Panc1 (cell line): ENCODE data around the gene NOXO1. TPM values are rescaled to one million over a fixed set of nuclear protein-coding genes. Genes with fewer than 3 reads are reported as not detected.
A peak's percentile ranks its signal among the peaks of the same experiment; 100 is the strongest.

ENCODE experiments used
- ATAC-seq: fragments of 200-7000 bp; cut with Tn5 transposase; 2 replicates; pipeline ENCODE4 v1.9.1; 2020; ENCODE audit warnings: mild to moderate bottlenecking, moderate library complexity
- BruUV-seq: library from RNA; stranded (reverse); fragments of 400-500 nt; replicated peaks from 2 replicates; lab custom pipeline; 2021; lab: Mats Ljungman, UMichigan
- CTCF ChIA-PET: fragments of 300-600 bp; sonication (Branson Sonifier 250); formaldehyde crosslinking; loops from one replicate; lab custom pipeline; 2022; ENCODE audit warnings: antibody characterized with exemption; lab: Charles Lee
- POLR2A ChIA-PET: fragments of 300-600 bp; sonication (Branson Sonifier 250); formaldehyde crosslinking; loops from one replicate; lab custom pipeline; 2022; ENCODE audit warnings: antibody characterized with exemption; lab: Charles Lee
- DNase-seq: peaks from one replicate; pipeline ENCODE4 v3.0.0-alpha.2; 2010; ENCODE audit warnings: low read depth, low spot score
- H3K27ac ChIP-seq: 2 replicates; pipeline ENCODE4 v1.5.1; 2011; ENCODE audit warnings: mild to moderate bottlenecking, low read length, inconsistent platforms
- H3K27me3 ChIP-seq: fragments of 200-500 bp; sonication (Bioruptor generic); 2 replicates; pipeline ENCODE4 v1.6.0; 2014; ENCODE audit warnings: low read length, inconsistent platforms; ENCODE audit not compliant: control insufficient read depth, insufficient read depth
- H3K36me3 ChIP-seq: fragments of 200-500 bp; sonication (Bioruptor generic); 2 replicates; pipeline ENCODE4 v1.5.1; 2014; ENCODE audit warnings: inconsistent platforms, mild to moderate bottlenecking, low read length, moderate library complexity; ENCODE audit not compliant: control insufficient read depth, insufficient read depth
- H3K4me1 ChIP-seq: 2 replicates; pipeline ENCODE4 v1.5.1; 2011; ENCODE audit warnings: inconsistent platforms, mild to moderate bottlenecking, low read length, moderate library complexity; ENCODE audit not compliant: control insufficient read depth, insufficient read depth
- H3K4me3 ChIP-seq, 2 experiments: 2 replicates each; pipeline ENCODE4 v1.5.1; 2011 to 2012; ENCODE audit warnings: low read depth in 2 of 2, low read length in 2 of 2, mild to moderate bottlenecking in 2 of 2, inconsistent platforms in 1 of 2, moderate library complexity in 1 of 2
- H3K9me3 ChIP-seq: fragments of 200-500 bp; sonication (Bioruptor generic); 2 replicates; pipeline ENCODE4 v1.5.1; 2014; ENCODE audit warnings: low read depth, mild to moderate bottlenecking, inconsistent platforms, low read length, moderate library complexity; ENCODE audit not compliant: control insufficient read depth, insufficient read depth
- CTCF ChIP-seq: fragments of 450-650 bp; IDR thresholded peaks from 2 replicates; pipeline ENCODE4 v1.5.1; 2017; ENCODE audit warnings: mild to moderate bottlenecking
- POLR2AphosphoS5 ChIP-seq: IDR thresholded peaks from 2 replicates; pipeline ENCODE4 v1.6.1; 2012; ENCODE audit warnings: mild to moderate bottlenecking, low read depth, low read length, moderate library complexity
- REST ChIP-seq, 2 experiments: IDR thresholded peaks; 2 replicates each; pipeline ENCODE4 v1.6.1; 2011 to 2012; ENCODE audit warnings: low read depth in 2 of 2, control low read depth in 1 of 2, low read length in 1 of 2, mild to moderate bottlenecking in 1 of 2, moderate library complexity in 1 of 2; ENCODE audit not compliant: insufficient read depth in 1 of 2
- SIN3A ChIP-seq: IDR thresholded peaks from 2 replicates; pipeline ENCODE4 v1.6.1; 2012; ENCODE audit warnings: low read depth, mild to moderate bottlenecking, low read length, moderate library complexity, borderline replicate concordance; ENCODE audit not compliant: insufficient read depth
- TCF7L2 ChIP-seq: IDR thresholded peaks from 2 replicates; pipeline ENCODE4 v1.6.1; 2011; ENCODE audit warnings: mild to moderate bottlenecking, low read depth, low read length, inconsistent platforms
- in situ Hi-C: cut with HindIII; loops from 2 replicates; pipeline ENCODE4 v1.10.0; 2016; ENCODE audit warnings: low sequenced_read_pairs, low pct_unique_long_range_greater_than_20kb
- intact Hi-C: fragments of 100-400 bp; cut with micrococcal nuclease; formaldehyde crosslinking; loops from one replicate; pipeline ENCODE4 v1.10.0; 2022; ENCODE audit not compliant: unreplicated experiment
- total RNA-seq: library from RNA; stranded (reverse); gene quantifications from one replicate; pipeline ENCODE4 v1.2.1, GENCODE V29; 2021; ENCODE audit not compliant: unreplicated experiment

NOXO1 gene
- total RNA-seq, 1 experiment from 2014 or later: 4.0 TPM

- ChIA-PET POLR2A (interaction anchor here (0.6 kb wide), 1 partner anchor 50 kb away, joined by 5 read pairs; no protein-coding TSS in a partner anchor), CTCF (no interaction called here)
- peak overlapping the region in 1 of 2 experiments; percentile 67; a peak in 1 of 4 replicates for H3K4me3 ChIP-seq
- H3K9me3 ChIP-seq: no peaks in the 10 kb centered on the region
- intact Hi-C loops: no loop called here
- TF ChIP-seq REST (IDR thresholded peaks at IDR 0.05; ENCODE audit: insufficient read depth in 1 of 2, low read depth in 2 of 2, low read length in 1 of 2) (no peak), CTCF (no peak), TCF7L2 (no peak), SIN3A (no peak), POLR2AphosphoS5 (no peak)
- H3K27ac ChIP-seq: no peak overlapping the region
- H3K27me3 ChIP-seq: no peaks in the 10 kb centered on the region
- H3K4me1 ChIP-seq: peaks cover 15% of the 10 kb centered on the region; the same call in 1 of the 2 replicates
- ATAC-seq (no peak), DNase-seq (no peak)
- in situ Hi-C loops: no loop called here
- no peaks in the 10 kb centered on the region for H3K36me3 ChIP-seq
- no TSS peak for BruUV-seq
These were observed 9.9 kb upstream of the NOXO1 start for GRCh38 chr16:1991135-1991551.

GRCh38 chr16:1990351-1991134 is 9.3 kb upstream of the NOXO1 start:
- H3K4me1 ChIP-seq: peaks cover 18% of the 10 kb centered on the region
- ATAC-seq: peak; percentile 13; the same call in 1 of the 2 replicates

More at GRCh38 chr16:1990351-1991134, 9.3 kb upstream of the NOXO1 start:
- CTCF ChIA-PET: no interaction called here
- no peaks in the 10 kb centered on the region for H3K27me3 ChIP-seq
- BruUV-seq: no TSS peak
- in situ Hi-C loops: no loop called here
- peak overlapping the region; percentile 61; the same call in 1 of the 2 replicates for H3K27ac ChIP-seq
- TF ChIP-seq REST (IDR thresholded peaks at IDR 0.05; ENCODE audit: insufficient read depth in 1 of 2, low read depth in 2 of 2, low read length in 1 of 2): no peak
- no peak for TF ChIP-seq POLR2AphosphoS5
- no peak for TF ChIP-seq CTCF
- TF ChIP-seq SIN3A: no peak
- TF ChIP-seq TCF7L2: no peak
- intact Hi-C loops: no loop called here
- H3K9me3 ChIP-seq: no peaks in the 10 kb centered on the region
- peak overlapping the region; percentile 50 to 67 for H3K4me3 ChIP-seq
- H3K36me3 ChIP-seq: no peaks in the 10 kb centered on the region
- POLR2A ChIA-PET: interaction anchor here (0.6 kb wide), 1 partner anchor 51 kb away, joined by 5 read pairs; no protein-coding TSS in a partner anchor
- DNase-seq: no peak
